Loucy (cell line): ENCODE results near the gene BCL7B.

Source experiments
- H2AFZ ChIP-seq: fragments of 200-600 bp; sonication (generic); 2 replicates; pipeline ENCODE4 v1.6.0; 2016; ENCODE audit warnings: antibody characterized with exemption, mild to moderate bottlenecking, low read length, moderate library complexity
- H3F3A ChIP-seq: fragments of 200-600 bp; 2 replicates; pipeline ENCODE4 v1.6.0; 2016; ENCODE audit warnings: antibody characterized with exemption, low read depth, mild to moderate bottlenecking
- H3K27me3 ChIP-seq: fragments of 200-600 bp; sonication (generic); 2 replicates; pipeline ENCODE4 v1.6.1; 2014; ENCODE audit warnings: low read length, mild to moderate bottlenecking; ENCODE audit not compliant: insufficient read depth, poor library complexity, severe bottlenecking
- H3K36me3 ChIP-seq: fragments of 200-600 bp; sonication (generic); 2 replicates; pipeline ENCODE4 v1.6.1; 2016; ENCODE audit warnings: low read length; ENCODE audit not compliant: insufficient read depth
- H3K4me1 ChIP-seq: fragments of 200-600 bp; sonication (generic); 2 replicates; pipeline ENCODE4 v1.5.1; 2014; ENCODE audit warnings: low read length, mild to moderate bottlenecking; ENCODE audit not compliant: insufficient read depth, poor library complexity, severe bottlenecking
- H3K4me2 ChIP-seq: fragments of 200-600 bp; sonication (generic); 2 replicates; pipeline ENCODE4 v1.6.0; 2014; ENCODE audit warnings: antibody characterized with exemption, low read length, low read depth, mild to moderate bottlenecking; ENCODE audit not compliant: poor library complexity, severe bottlenecking
- H3K4me3 ChIP-seq: fragments of 200-600 bp; sonication (generic); 2 replicates; pipeline ENCODE4 v1.5.1; 2014; ENCODE audit warnings: low read length, mild to moderate bottlenecking, mixed read lengths; ENCODE audit not compliant: poor library complexity, severe bottlenecking
- H3K79me2 ChIP-seq: fragments of 200-600 bp; sonication (generic); 2 replicates; pipeline ENCODE4 v1.6.1; 2014; ENCODE audit warnings: low read length; ENCODE audit not compliant: insufficient read depth
- H3K9ac ChIP-seq: fragments of 200-600 bp; sonication (generic); 2 replicates; pipeline ENCODE4 v1.6.0; 2014; ENCODE audit warnings: mild to moderate bottlenecking, low read depth, low read length, moderate library complexity; ENCODE audit not compliant: poor library complexity, severe bottlenecking
- H3K9me2 ChIP-seq: fragments of 200-600 bp; sonication (generic); replicated peaks from 2 replicates; pipeline ENCODE4 v1.6.1; 2016; ENCODE audit warnings: low read depth, low read length, mixed read lengths
- H3K9me3 ChIP-seq: fragments of 200-600 bp; sonication (generic); 2 replicates; pipeline ENCODE4 v1.6.1; 2014; ENCODE audit warnings: mild to moderate bottlenecking, antibody characterized with exemption, low read length, low read depth; ENCODE audit not compliant: insufficient read depth
- H4K20me1 ChIP-seq: fragments of 200-600 bp; sonication (generic); 2 replicates; pipeline ENCODE4 v1.6.0; 2014; ENCODE audit warnings: antibody characterized with exemption, low read length, mild to moderate bottlenecking; ENCODE audit not compliant: insufficient read depth, poor library complexity, severe bottlenecking
- EZH2phosphoT487 ChIP-seq: fragments of 200-600 bp; IDR thresholded peaks from 2 replicates; pipeline ENCODE4 v1.6.1; 2018; ENCODE audit warnings: antibody characterized with exemption, mild to moderate bottlenecking, moderate library complexity, borderline replicate concordance
- TF ChIP-seq, protein P1 (sequence below): fragments of 200-600 bp; sonication (generic); conservative IDR thresholded peaks from 2 replicates; pipeline ENCODE4 v1.5.1; 2014; ENCODE audit warnings: mild to moderate bottlenecking, antibody characterized with exemption, low read length

BCL7B gene

DNA sequence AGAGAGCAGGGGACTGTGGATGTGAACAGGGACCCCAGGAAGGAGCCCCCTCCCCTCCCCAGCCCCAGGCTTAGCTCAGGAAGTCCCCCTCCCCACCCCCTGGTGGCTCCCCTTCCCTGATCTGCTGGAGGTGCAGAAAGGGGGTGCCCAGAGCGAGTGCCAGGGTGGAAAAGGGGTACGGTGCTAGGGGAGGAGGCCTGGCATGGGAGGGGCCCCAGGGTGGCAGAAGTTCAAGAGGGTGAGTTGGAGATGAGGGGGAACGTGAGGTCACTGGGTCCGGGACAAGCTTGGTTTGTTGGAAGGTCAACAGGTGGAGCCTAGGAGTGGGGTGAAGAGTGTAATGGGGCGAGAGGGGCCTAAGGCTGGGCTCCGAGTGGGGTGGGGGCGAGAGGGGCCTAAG is 42.4 kb upstream of the BCL7B start:
- H3K4me1 ChIP-seq = no peaks in the 10 kb centered on the region

DNA sequence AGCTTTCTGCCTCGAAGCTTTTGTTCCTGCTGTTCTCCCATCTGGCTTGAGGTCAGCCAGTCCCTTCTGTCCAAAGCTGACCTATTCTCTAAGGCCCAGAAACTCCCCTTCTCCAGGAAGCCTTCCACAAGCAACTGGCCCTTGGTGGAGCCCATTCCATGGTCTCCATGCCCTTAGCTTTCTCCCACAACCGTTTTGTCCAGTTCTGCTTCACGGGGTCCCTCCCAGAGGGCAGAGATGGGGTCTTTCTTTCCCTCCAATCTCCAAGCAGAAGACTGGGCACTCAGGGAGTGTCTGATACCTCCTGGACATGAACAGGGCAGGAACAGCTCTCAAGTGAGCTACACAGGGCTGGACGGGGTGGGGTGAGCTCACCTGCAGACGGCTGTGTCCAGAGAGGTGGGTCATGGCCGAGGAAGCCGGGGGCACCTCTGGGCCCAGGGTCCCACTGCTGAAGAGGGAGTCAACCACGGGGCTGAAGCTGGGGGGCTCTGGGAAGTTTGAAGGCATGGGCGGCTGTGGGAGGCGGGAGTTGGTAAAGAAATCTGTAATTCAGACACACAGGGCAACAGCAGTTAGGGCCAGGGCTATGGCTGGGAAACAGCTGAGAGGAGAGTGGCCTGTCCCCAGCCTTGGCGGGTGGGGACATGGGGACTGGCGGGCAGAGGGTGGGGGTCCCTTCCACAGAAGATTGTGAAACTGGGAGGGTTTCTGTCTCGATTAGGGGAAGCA is 41.8 kb upstream of the BCL7B start:
- Histone ChIP-seq H3K79me2 (no peaks in the 10 kb centered on the region), H3K4me2 (no peak overlapping the region), H3K36me3 (no peaks in the 10 kb centered on the region), H3K9ac (no peak overlapping the region), H2AFZ (no peak overlapping the region), H4K20me1 (no peaks in the 10 kb centered on the region), H3F3A (no peaks in the 10 kb centered on the region), H3K27me3 (no peaks in the 10 kb centered on the region), H3K4me1 (no peaks in the 10 kb centered on the region), H3K9me2 (no peaks in the 10 kb centered on the region), H3K4me3 (no peak overlapping the region), H3K9me3 (no peaks in the 10 kb centered on the region)
- TF ChIP-seq EZH2phosphoT487 = no peak
- TF ChIP-seq, protein P1, sequence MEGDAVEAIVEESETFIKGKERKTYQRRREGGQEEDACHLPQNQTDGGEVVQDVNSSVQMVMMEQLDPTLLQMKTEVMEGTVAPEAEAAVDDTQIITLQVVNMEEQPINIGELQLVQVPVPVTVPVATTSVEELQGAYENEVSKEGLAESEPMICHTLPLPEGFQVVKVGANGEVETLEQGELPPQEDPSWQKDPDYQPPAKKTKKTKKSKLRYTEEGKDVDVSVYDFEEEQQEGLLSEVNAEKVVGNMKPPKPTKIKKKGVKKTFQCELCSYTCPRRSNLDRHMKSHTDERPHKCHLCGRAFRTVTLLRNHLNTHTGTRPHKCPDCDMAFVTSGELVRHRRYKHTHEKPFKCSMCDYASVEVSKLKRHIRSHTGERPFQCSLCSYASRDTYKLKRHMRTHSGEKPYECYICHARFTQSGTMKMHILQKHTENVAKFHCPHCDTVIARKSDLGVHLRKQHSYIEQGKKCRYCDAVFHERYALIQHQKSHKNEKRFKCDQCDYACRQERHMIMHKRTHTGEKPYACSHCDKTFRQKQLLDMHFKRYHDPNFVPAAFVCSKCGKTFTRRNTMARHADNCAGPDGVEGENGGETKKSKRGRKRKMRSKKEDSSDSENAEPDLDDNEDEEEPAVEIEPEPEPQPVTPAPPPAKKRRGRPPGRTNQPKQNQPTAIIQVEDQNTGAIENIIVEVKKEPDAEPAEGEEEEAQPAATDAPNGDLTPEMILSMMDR = no peak

More for the DNA sequence above, 42.4 kb upstream of the BCL7B start:
- Histone ChIP-seq H3K9me2 (no peaks in the 10 kb centered on the region), H4K20me1 (no peaks in the 10 kb centered on the region), H3K79me2 (no peaks in the 10 kb centered on the region), H3K9me3 (no peaks in the 10 kb centered on the region), H3K9ac (no peak overlapping the region), H3K4me3 (no peak overlapping the region), H3K27me3 (no peaks in the 10 kb centered on the region), H3K4me2 (no peak overlapping the region), H2AFZ (no peak overlapping the region), H3F3A (no peaks in the 10 kb centered on the region), H3K36me3 (no peaks in the 10 kb centered on the region)
- TF ChIP-seq EZH2phosphoT487 = no peak
- TF ChIP-seq, protein P1 = no peak

DNA sequence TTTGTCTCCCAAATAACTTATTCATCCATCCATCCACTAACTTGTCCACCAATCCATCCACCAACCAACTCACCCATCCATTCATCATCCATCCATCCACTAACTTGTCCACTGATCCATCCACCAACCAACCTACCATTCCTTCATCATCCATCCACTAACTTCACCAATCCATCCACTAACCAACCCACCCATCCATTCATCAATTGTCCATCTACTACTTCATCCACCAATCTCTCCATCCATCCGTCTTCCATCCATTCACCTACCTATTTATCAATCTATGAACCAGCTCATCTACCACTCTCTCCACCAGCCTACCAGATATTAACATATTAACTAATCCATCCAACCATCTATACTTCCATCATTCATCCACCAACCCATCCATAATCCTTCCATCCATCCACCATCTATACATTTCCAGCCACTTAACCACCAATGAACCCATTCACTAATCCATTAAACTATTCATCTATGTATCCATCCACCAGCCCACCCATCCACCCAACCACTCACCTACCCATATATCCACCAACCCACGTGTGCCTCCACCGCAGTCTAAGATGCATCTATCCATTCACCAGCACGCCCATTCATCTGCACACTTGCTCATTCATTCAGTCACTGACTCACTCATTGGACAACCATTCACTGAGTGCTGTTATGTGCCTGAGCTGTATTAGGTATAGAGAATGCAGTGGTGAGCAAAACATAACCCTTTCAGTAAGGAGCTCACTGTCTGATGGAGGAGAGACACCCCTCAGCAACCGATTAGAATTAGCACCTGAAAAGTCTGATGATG is 40.7 kb upstream of the BCL7B start:
- no peaks in the 10 kb centered on the region for H3K9me2 ChIP-seq
- no peaks in the 10 kb centered on the region for H3K4me1 ChIP-seq
- no peak overlapping the region for H3K4me3 ChIP-seq
- no peaks in the 10 kb centered on the region for H3F3A ChIP-seq
- H3K4me2 ChIP-seq = no peak overlapping the region
- no peaks in the 10 kb centered on the region for H3K79me2 ChIP-seq
- H3K9ac ChIP-seq = no peak overlapping the region
- TF ChIP-seq, protein P1 = no peak
- no peak for TF ChIP-seq EZH2phosphoT487
- H4K20me1 ChIP-seq = no peaks in the 10 kb centered on the region
- no peaks in the 10 kb centered on the region for H3K36me3 ChIP-seq
- H2AFZ ChIP-seq = no peak overlapping the region
- H3K27me3 ChIP-seq = no peaks in the 10 kb centered on the region
- no peaks in the 10 kb centered on the region for H3K9me3 ChIP-seq
